Measurements from ENCODE around the gene PIGR. TPM values are rescaled to one million over a fixed set of nuclear protein-coding genes. Genes with fewer than 3 reads are reported as not detected.

Gene PIGR
- polyA plus RNA-seq, 1 donor from 2014 or later, result not detected

GRCh38 chr1:206952171-206952570 is 5.9 kb upstream of the PIGR start:
- Histone ChIP-seq H3K4me2 (ENCODE audit: low read length) (no peak overlapping the region), H4K20me1 (ENCODE audit: insufficient read depth) (no peaks in the 10 kb centered on the region), H3K79me2 (replicated peaks; ENCODE audit: insufficient read depth, low read length) (no peaks in the 10 kb centered on the region), H3K36me3 (ENCODE audit: insufficient read depth, low read length) (no peaks in the 10 kb centered on the region), H3K27ac (ENCODE audit: low read length) (no peak overlapping the region), H3K4me3 (ENCODE audit: low read length) (no peak overlapping the region), H2AFZ (ENCODE audit: low read depth, low read length) (no peak overlapping the region), H3K9ac (ENCODE audit: low read length) (no peak overlapping the region), H3K9me3 (ENCODE audit: low read length) (no peaks in the 10 kb centered on the region), H3K27me3 (ENCODE audit: insufficient read depth, low read depth, low read length) (no peaks in the 10 kb centered on the region), H3F3A (ENCODE audit: insufficient read depth, low read length, poor library complexity, severe bottlenecking) (no peaks in the 10 kb centered on the region), H3K9me2 (ENCODE audit: insufficient read depth, low read length) (no peaks in the 10 kb centered on the region)
- no peak for TF ChIP-seq EP300 (conservative IDR thresholded peaks at IDR 0.05; ENCODE audit: poor library complexity, severe bottlenecking)
- no peak for TF ChIP-seq TAF1 (IDR thresholded peaks at IDR 0.05; ENCODE audit: low read depth)
- TF ChIP-seq MXI1 (conservative IDR thresholded peaks at IDR 0.05; ENCODE audit: poor library complexity, severe bottlenecking), result no peak

GRCh38 chr1:206951318-206952100 is 5.2 kb upstream of the PIGR start:
- H3K27me3 ChIP-seq (ENCODE audit: insufficient read depth, low read depth, low read length), result no peaks in the 10 kb centered on the region
- H3K9me2 ChIP-seq (ENCODE audit: insufficient read depth, low read length), result no peaks in the 10 kb centered on the region
- no peaks in the 10 kb centered on the region for H4K20me1 ChIP-seq (ENCODE audit: insufficient read depth)
- H3K9ac ChIP-seq (ENCODE audit: low read length), result no peak overlapping the region
- H3K9me3 ChIP-seq (ENCODE audit: low read length), result no peaks in the 10 kb centered on the region
- H3F3A ChIP-seq (ENCODE audit: insufficient read depth, low read length, poor library complexity, severe bottlenecking), result no peaks in the 10 kb centered on the region
- H3K79me2 ChIP-seq (replicated peaks; ENCODE audit: insufficient read depth, low read length), result no peaks in the 10 kb centered on the region
- TF ChIP-seq MXI1 (conservative IDR thresholded peaks at IDR 0.05; ENCODE audit: poor library complexity, severe bottlenecking) (no peak), EP300 (conservative IDR thresholded peaks at IDR 0.05; ENCODE audit: poor library complexity, severe bottlenecking) (no peak), EZH2 (IDR thresholded peaks at IDR 0.05; ENCODE audit: borderline replicate concordance, insufficient read depth, low read length, poor library complexity, severe bottlenecking) (no peak), POLR2AphosphoS5 (IDR thresholded peaks at IDR 0.05) (no peak), RAD21 (conservative IDR thresholded peaks at IDR 0.05) (no peak), REST (IDR thresholded peaks at IDR 0.05; ENCODE audit: borderline replicate concordance) (no peak), TAF1 (IDR thresholded peaks at IDR 0.05; ENCODE audit: low read depth) (no peak), SMC3 (conservative IDR thresholded peaks at IDR 0.05; ENCODE audit: poor library complexity) (no peak)
- TF ChIP-seq, protein P1, sequence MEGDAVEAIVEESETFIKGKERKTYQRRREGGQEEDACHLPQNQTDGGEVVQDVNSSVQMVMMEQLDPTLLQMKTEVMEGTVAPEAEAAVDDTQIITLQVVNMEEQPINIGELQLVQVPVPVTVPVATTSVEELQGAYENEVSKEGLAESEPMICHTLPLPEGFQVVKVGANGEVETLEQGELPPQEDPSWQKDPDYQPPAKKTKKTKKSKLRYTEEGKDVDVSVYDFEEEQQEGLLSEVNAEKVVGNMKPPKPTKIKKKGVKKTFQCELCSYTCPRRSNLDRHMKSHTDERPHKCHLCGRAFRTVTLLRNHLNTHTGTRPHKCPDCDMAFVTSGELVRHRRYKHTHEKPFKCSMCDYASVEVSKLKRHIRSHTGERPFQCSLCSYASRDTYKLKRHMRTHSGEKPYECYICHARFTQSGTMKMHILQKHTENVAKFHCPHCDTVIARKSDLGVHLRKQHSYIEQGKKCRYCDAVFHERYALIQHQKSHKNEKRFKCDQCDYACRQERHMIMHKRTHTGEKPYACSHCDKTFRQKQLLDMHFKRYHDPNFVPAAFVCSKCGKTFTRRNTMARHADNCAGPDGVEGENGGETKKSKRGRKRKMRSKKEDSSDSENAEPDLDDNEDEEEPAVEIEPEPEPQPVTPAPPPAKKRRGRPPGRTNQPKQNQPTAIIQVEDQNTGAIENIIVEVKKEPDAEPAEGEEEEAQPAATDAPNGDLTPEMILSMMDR (IDR thresholded peaks at IDR 0.05; ENCODE audit: poor library complexity, severe bottlenecking), result no peak
- no peak overlapping the region for H3K4me3 ChIP-seq (ENCODE audit: low read length)
- H3K27ac ChIP-seq (ENCODE audit: low read length), result no peak overlapping the region
- H3K4me2 ChIP-seq (ENCODE audit: low read length), result no peak overlapping the region
- H3K36me3 ChIP-seq (ENCODE audit: insufficient read depth, low read length), result no peaks in the 10 kb centered on the region
- H2AFZ ChIP-seq (ENCODE audit: low read depth, low read length), result no peak overlapping the region

All from neural cell (in vitro differentiated cells).